Activated gamma-delta T cell treated with Interleukin-2 at 50 U/mL for 16 hours (primary cell): ENCODE results near the gene TXNDC11.

Experiments used
- DNase-seq: peaks from one replicate; pipeline ENCODE4 v3.0.0-alpha.2; 2020

The TXNDC11 gene

DNA sequence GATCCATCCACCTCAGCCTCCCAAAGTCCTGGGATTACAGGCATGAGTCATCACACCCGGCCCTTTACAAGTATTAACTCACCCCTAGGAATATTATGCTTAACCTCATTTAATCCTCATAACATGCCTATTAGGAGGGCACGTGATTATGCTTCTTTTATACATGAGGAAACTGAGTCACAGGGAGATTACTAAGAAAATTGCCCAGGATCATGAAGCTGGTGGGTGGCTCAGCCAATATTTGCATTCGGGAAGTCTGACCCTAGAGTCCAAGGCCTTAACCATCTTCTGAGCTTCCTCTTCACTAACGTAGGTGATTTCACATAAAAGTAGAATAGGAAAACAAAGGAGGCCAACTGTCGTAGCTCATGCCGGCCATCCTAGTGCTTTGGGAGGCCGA lies 93.4 kb downstream of the TXNDC11 start:
- no peak for DNase-seq

DNA sequence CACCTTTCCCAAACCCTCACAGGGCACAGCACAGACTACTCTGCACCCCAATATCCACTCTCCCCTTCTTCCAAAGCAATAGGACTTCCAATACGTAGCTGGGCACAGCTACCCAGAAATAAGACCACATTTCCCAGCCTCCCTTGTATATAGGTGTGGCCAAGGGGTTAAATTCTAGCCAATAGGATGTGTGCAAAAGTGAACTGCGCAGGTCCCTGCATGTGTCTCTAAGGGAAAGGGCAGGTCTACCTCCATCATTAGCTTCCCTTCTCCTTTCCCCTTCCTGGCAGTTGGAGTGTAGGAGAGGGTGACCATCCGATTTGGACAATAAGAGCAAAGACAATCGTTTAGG lies 99.9 kb downstream of the TXNDC11 start:
- DNase-seq = no peak

DNA sequence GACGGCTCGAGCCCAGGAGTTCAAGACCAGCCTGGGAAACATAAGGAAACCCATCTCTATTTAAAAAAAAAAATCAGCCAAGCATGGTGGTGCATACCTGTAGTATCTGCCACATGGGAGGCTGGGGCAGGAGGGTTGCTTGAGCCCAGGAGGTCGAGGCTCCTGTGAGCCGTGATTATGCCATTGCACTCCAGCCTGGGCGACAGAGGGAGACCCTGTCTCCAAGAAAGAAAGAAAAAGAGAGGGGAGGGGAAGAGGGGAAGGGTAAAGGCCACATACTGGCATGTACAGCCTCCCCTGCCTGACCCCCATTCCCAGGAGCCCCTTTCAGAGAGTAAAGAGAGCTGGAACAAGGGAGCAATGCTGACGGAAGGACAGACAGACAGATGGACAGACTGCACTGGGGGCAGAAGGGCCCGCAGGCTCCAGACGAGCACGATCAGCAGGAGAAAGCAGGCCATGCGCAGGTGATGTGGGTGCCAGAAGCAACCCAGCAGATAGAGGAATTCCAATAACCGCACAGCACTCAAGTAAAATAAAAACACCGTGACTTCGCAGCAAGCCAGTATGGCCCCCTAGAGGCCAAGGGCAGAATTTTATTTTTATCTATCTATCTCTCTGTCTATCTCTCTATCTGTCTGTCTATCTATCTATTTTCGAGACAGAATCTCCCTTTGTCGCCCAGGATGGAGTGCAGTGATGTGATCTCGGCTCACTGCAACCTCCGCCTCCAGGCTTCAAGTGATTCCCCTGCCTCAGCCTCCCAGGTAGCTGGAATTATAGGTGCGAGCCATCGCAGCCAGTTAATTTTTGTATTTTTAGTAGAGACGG lies 101.5 kb downstream of the TXNDC11 start:
- DNase-seq = peak; percentile 32

DNA sequence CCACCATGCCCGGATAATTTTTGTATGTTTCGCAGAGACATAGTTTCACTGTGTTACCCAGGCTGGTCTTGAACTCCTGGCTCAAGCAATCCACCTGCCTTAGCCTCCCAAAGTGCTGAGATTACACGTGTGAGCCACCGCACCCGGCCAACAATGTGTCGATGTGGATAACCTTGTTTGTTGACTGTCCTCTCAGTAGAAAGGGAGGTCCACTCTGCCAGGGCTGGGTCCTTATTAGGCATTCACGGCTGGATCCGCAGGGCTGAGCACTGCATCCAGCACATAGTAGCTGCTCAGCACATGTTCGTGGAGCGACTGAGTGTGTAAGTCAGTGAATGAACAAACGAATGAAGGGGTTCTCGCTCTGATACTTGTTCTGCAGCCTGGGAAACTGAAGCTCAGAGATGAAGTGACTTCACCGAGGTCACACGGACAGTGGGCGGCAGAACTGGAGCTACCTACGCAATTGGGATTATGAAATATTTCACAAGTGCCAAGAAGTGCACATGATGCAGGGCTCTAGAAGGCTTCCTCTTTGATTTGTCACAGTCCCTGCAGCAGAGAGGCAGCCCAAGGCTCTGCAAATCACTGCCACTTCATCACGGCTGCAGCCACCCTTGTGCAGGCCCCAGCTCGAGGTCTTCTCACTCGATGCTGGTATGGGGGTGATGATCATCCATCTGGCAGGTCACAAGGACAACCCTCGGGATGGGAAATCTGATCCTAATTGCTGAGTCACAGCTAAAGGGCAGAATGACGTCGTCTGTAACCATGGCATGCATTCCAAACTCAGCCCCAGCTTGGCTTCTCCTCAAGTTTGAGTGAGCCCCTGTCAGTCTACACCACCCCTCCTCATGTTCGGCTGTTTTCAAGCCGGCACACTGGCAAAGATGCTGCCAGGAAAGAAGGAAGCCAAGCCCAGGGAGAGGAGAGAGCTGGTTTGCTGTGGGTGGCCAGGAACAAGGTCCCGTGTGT lies 102.4 kb downstream of the TXNDC11 start:
- DNase-seq = no peak

DNA sequence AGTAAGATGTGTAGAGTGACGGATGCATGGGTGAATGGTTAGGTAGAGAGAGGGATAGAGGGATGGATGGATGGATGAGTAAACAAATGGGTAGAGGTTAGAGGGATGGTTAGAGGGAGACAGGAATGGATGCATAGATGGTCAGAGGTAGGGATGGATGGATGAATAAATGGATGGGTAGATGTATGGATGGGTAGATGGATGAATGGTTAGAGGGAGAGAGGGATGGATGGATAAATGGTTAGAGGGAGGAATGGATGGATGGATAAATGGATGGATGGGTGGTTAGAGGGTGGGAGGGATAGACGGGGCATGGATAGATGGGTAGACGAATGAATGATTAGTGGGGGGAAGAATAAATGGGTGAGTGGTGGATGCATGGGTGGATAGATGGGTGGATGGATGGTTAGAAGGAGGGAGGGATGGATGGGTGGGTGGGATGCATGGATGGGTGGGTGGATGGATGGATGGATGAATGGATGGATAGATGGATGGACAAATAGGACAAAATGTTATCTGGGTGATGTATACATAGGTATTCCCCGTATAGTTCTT lies 103.6 kb downstream of the TXNDC11 start:
- DNase-seq = no peak

DNA sequence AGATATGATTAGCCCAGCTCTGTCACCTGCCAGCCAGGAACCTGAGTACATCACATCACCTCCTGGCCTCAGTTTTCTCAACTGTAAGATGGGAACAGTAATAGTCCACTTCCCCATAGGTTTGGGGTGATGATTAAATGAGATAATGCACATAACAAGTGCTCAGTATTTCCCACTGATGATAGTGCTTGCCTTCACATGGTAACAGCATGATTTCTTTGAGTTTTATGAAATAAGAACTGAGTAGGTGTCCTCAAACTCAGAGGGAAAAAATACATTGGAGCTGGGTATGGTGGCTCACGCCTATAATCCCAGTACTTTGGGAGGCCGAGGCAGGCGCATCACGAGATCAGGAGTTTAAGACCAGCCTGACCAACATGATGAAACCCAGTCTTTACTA lies 104.5 kb downstream of the TXNDC11 start:
- no peak for DNase-seq

DNA sequence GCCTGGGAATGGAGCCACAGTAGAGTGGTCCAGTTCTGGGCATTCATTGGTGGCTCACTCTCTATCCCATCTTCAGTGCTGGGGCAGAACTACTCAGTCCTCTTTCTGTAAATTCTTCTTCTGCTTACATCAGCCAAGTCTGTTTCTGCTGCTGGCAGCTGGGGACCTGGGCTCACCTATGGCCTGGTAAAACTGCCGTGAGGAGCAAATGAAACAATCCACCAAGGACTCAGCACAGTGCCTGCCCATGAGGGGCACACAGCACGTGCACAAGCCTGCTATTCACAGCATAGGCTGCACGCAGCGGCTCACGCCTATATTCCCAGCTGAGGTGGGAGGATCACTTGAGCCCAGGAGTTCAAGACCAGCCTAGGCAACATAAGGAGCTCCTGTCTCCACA lies 105.3 kb downstream of the TXNDC11 start:
- DNase-seq = no peak

DNA sequence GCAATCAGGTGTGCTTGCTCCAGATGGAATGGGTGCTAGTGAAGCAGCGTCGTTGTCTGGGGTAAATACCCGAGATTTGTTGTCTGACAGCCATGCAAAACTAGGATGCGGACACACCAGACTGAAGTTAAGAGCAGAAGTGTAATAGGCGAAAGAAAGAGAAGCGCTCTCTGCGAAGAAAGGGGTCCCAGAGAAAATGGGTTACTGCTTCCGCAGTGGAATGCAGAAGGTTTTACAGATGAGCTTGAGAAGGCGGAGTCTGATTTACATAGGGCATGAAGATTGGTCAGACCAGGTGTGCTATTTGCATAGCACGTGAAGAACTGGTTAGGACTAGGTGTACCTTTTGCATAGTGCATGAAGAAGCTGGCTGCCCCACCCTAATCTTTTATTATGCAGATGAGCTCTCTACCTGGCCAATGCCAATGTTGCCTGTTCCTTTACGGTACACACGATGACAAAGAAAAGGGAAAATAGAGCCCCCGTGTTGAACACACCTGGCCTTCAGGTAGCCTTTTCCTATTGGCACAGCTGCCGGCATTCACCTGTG lies 106.4 kb downstream of the TXNDC11 start:
- no peak for DNase-seq

DNA sequence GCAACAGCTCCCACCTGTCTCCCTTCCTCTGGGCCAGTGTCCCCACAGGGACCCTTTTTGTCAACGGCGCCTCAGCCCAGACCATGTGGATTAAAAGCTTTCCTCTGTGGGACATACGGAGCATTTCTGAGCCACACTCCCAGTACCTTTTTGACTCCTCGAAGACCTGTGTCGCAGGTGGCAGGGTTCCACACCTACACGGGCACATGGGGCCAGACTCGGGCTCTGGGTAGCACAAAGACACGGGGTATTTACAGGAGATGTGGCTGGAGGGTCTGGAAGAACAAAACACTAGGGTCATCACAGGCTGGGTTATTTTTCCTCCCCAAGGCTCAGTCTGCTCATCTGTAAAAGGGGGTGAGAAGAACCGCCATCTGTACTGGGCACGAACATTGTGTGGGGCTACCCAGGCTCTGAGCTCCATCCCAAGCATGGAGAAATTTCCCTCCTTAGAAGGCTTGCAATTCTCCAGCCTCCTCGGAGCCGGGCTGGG lies 106.9 kb downstream of the TXNDC11 start:
- DNase-seq = no peak

DNA sequence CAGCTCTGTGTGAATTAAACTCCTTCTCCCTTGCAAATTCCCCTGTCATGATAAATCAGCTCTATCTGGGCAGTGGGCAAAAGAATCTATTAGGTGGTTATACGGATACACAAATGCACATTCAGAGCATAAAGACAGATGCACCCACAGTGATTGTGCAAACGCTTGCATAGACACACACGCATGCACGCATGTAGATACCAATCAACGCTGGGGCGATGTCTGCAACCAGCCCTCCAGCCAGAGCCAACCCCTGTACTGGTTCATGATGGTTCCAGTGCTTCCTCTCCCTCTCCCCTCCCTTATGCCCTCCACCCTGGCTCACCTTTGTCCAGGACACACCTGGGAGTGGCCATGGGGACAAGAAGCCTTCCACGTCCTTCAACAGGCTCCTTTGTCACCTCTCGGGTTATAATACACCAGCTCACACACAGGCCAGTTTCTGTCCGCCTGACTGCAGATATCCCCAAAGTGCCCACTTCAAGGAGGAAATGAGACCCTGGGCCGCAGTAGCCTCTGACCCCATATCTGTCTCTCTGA lies 107.5 kb downstream of the TXNDC11 start:
- DNase-seq = no peak

DNA sequence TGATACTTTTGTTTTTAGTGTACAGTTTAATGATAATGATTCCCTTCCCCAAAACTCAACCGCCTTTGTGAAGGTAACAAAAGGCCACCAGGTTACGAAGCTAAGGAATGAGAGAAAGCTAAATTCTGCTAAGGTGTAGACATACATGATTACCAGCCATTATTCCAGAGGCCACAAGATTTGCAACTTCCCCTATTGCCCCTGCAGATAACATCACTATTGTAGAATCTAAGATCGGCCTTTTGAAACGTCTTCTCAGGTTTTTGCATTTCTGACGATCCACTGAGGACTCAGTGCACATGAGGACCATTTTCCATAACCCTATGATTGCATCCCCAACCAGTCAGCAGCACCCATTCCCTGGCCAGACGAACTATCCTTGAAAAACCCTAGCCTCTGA lies 108.3 kb downstream of the TXNDC11 start:
- no peak for DNase-seq

DNA sequence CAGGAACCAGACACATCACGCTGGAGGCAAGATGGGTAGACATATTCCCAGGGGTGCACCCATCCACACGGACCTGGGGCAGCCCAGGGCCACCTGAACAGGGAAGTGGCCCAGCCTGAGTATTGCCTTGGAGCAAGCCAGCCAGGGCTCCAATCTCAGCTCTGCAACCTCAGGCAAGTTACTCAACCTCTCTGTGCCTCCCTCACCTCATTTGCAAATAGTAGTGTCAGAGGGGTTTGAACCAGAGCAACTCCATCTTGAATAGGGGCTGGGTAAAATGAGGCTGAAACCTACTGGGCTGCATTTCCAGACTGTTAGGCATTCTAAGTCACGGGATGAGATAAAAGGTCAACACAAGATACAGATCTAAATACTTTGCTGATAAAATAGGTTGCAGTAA lies 109.5 kb downstream of the TXNDC11 start:
- DNase-seq = no peak

DNA sequence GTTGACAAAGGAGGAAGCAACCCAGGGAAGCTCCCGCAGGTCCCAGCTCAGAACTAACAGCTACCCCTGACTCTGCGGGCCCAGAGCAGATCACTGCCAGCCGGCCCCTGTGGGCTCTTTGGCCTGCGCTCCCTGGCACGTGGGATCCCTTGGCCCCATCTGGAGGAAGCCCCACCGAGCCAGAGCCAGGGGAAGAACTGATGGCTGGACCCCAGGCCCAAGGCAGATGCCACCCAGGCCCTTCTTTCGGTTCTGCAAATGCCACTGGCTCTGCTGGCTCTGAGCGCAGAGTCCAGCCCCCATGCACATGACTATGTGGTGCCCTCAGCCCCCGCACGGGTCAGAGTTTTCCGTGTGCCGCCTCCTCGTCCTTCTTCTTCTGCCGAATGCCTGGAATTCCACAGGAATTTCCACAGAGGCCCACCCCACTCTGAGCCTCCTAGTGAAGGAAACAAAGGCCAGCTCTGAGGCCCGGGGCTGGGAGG lies 110.2 kb downstream of the TXNDC11 start:
- no peak for DNase-seq

DNA sequence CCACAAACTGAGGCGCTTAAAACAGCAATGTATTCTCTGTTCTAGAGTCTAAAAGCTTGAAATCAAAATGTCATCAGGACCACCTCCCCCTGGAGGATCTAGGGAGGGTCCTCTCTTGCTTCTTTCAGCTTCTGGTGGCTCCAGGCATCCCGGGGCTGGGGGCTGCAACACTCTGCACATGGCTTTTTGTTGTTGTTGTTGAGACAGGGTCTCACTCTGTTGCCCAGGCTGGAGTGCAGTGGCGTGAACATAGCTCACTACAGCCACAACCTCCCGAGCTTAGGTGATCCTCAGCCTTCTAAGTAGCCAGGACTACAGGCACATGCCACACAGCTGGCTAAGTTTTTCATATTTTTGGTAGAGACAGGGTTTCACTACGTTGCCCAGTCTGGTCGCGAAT lies 111.4 kb downstream of the TXNDC11 start:
- no peak for DNase-seq

DNA sequence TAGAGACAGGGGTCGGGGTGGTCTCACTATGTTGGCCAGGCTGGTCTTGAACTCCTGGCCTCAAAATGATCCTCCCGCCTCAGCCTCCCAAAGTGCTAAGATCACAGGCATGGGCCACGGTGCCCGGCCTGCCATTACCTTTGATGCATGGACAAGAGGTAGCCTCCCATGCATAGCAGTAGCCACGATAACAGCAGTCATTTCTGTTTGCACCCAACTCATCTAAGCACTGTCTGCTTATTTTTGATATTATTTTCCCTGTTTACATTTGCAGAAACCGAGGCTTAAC lies 111.9 kb downstream of the TXNDC11 start:
- no peak for DNase-seq

DNA sequence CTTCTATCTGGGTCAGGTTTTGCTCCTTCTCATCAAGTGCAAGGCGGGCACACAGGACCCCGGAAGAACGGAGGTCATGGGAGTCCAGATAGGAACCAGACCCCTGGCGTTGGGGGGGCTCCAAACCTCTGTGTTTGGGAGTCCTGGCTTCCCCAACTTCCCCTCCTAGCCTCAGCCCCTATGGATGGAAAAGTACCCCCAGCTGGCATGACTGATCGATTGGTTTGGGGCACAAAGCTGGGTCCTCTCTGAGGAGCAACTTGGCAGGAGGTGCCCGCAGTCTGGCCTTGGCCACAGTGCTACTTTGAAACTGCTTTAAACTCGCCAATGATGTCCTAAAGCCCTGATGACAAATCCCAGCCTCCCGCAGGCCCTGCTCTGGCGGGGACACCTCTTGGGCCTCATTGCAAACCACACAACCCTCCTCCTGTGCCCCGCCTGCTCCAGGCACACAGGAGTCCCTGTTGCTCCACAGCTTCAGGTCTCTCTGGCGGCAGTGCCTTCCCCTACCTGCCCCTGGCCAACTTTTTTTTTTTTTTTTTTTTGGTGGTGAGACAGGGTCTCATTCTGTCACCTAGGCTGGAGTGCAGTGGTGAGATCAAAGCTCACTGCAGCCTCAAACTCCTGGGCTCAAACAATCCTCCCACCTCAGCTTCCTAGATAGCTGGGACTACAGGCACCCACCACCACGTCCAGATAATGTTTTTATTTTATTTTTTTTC lies 112.5 kb downstream of the TXNDC11 start:
- DNase-seq = no peak
